HuH-7.5 (cell line): ENCODE results near the gene DNAJB1.
"Not testable (repeated sequence)": the region's sequence is repeated elsewhere in the genome, so short reads cannot be mapped to it uniquely, and the experiment has no call there.

Source experiments
- DNase-seq: peaks from one replicate; pipeline ENCODE4 v3.0.0; 2011; ENCODE audit warnings: low spot score

Gene DNAJB1

DNA sequence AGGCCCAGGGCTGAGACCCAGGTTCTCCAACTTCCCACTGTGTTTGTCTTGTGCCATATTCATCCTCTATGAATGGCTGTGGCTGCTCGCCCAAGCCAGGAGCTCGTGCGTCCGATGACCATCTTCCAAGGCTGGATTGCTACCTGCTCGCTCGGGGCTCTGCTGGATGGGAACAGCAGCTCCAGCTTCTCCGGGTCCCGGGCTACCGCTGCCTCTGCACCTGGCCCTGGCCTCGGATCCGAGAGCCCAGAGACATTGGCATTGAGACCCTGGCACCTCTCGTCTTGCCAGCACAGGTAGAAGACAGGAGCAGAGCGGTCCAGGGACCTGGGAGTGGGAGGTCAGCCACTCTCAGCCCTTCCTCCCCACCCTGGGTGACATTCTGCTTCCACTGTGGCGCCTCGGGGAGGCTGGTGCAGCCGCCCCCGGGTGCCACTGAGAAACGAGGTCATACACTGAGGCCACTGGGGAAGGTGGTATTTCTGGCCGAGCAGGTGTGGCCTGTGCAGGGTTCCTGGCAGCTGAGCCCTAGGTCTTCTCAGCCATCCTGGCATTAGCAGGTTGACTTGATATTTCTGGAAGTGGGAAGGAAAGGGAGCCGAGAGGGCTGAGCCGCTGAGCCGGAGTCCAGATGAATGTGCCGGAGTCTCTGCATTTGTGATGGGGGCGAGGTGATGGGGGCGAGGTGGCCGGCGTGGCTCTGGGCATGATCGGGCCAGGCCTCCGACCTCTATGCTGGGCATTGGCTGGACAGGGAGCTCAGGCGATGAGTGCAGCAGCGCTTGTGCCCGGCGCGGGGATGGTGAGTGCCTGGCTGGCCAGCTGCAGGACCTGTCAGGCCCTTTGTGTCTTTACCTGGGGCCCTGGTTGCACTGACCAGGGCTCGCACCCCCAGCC is 35.1 kb upstream of the DNAJB1 start:
- no peak for DNase-seq

DNA sequence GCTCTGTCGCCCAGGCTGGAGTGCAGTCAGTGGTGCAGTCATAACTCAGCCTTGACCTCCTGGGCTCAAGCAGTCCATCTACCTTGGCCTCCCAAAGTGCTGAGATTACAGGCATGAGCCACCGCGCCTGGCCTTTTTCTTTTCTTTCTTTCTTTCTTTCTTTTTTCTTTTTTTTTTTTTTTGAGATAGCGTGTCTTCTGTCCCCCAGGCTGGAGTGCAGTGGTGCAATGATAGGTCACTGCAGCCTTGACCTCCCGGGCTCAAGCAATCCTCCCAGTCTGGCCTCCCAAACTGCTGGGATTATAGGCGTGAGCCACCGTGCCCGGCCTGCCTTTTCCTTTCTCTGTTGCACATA is 33.8 kb upstream of the DNAJB1 start:
- DNase-seq = not testable (repeated sequence)

DNA sequence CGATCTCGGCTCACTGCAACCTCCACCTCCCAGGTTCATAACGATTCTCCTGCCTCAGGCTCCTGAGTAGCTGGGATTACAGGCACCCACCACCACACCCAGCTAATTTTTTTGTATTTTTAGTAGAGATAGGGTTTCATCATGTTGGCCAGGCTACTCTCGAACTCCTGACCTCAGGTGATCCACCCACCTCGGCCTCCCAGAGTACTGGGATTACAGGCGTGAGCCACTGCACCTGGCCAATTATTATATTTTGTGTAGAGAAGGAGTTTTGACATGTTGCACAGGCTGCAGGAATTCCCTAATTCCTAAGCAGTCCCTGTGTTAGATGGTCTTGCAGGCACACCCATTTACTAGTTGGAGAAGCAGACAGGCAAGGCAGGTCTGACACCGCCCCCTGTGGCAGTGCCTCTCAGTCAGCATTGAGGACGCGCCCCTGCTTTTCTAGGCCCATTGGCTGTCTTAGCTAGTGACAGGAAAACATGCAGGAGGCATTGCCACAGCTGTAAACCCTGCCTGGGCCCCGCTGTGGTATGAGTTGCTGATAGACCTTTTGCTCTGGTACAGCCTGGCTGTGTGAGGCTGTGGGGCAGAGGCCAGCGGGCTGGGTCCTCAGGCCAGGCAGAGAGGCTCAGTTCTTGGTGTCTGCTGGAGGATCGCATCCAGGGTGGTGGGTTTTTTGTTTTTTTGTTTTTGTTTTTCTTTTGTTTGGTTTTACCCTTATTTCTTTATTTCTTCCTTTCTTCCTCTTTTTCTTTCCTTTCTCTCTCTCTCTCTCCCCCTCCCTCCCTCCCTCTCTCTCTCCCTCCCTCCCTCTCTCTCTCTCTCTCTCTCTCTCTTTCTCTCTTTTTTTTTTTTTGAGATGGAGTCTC is 33.2 kb upstream of the DNAJB1 start:
- DNase-seq = peak; percentile 86

DNA sequence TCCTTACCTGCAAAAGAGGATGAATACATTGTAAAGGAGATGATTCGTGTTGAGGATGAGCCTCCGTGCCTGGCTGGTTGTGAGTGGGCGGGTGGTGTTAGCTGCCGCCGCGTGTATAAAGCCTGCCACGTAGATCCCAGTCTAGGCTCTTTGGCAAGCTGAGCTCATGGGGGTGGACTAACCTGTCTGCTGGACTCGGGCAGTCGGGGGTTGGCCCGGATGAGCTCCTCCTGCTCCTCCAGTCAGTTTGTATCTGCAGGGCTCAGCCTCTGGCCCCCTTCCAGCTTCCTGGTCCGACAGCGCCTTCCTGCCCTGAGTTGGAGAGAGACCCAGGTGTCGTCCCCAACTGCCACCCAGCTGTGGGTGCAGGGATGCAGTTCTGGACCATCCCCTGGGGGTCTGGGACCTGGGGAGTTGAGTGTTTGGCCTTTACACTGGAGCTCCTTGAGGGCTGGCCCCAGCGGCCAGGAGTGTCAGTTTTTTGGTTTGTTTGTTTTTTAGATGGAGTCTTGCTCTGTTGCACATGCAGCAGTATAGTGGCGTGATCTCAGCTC is 32.1 kb upstream of the DNAJB1 start:
- no peak for DNase-seq

DNA sequence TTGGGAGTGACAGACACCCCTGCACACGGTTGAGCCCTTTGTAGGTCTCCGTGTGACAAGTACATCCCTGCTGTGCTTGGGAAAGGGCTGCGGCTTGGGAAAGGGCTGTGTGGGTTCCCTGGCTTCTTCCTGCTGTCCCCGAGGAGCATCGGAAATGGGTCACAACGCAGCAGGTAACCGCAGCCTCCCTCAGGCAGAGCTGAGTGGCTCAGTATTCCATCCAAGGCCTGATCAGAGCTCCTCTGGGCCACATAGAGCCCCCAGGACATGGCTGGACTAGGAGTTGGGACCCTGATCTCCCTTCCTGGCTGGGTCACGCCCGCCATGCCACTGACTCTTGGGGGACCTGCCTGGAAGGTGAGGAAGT is 27.5 kb upstream of the DNAJB1 start:
- DNase-seq = no peak

DNA sequence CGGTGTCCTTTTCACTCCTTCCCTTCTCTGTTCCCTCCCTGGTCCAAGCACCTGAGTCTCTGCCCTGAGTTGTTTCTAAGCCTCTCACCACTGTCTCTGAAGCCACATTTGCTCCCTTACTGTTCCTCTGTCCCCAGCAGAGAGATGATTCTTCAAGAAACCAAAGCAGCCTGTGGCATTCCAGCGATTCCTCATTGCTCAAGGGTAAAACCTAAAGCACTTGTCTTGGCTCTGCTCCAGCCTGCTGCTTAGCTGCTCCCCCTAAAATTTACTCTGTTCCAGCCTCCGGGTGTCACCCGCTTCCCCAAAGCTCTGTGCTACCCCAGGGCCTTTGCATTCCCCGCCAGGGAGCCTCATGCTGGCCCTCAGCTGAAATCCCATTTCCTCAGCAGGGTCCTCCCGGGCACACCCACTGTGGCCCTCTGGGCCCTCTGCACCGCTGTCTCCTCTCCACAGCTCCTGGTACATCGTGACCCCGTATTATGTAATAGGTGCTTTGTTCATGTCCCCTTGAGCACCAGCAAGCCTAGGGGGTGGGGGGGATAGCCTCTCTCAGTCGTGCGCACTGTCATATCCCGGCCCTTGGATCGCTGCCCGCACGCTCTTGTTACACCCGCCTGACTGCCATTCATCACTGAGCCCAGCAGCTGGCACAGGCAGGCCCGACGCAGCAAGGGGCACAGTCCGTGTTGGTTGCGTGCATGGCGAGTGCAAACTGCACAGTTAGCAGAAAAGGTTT is 26.9 kb upstream of the DNAJB1 start:
- no peak for DNase-seq

DNA sequence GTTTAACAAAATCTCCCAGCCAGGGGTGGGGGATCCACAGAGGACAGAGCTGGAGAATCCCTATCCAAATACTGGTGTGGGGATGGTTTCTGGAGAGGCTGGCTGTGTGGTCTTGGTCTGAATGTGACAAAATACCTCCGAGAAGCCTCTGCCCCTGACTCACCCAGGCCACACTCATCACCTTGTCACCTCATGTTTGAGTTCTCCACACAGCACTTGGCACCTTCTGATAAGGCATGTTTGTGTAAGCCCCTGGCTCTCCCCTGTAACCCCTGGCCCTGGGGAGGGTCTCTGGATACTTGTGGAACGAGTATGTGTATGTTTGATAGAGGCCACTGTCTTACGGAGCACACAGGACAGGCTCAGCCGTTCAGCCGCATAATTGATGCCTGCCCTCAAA is 25.9 kb upstream of the DNAJB1 start:
- DNase-seq = no peak

DNA sequence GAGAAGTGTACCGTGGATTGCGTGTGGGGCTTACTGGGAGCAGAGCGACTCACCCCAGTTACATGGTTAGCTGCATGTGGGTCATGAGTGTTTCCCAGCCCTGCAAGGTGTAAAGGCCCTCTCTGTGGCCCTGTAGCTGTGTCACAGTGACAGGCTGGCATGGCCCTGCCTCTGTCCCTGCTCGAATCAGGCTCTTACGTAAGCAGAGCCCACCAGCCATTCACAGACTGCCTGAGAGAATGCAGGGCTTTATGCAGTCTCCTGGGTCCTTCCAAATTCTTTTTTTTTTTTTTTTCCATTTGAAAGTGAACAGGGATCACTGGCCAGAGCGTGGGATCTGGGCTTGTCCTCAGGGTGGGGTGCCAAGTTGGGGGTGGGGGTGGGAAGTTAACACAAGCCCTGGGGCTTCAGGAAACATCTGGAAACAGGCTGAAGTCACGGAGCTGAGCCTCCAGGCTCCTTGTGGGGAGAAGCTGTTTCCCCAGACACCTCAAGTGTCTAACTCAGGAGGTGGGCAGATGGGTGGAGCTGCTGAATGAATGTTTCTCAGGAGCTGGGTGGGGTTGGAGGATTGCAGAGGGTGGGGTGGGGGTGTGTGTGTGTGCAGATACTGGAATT is 24.6 kb upstream of the DNAJB1 start:
- DNase-seq = no peak

DNA sequence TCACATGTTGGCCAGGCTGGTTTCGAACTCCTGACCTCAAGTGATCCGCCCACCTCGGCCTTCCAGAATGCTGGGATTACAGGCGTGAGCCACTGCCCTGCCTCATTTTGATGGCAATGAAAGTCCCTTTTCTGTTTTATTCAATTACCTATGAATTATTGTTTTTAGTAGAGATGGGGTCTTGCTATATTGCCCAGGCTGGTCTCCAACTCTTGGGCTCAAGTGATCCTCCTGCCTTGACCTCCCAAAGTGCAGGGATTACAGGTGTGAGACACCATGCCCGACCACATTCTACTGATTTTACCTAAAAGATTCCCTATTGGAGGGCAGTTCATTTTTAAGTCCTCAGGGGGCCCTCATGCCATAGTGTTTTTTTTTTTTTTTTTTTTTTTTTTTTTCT is 23.8 kb upstream of the DNAJB1 start:
- DNase-seq = not testable (repeated sequence)

DNA sequence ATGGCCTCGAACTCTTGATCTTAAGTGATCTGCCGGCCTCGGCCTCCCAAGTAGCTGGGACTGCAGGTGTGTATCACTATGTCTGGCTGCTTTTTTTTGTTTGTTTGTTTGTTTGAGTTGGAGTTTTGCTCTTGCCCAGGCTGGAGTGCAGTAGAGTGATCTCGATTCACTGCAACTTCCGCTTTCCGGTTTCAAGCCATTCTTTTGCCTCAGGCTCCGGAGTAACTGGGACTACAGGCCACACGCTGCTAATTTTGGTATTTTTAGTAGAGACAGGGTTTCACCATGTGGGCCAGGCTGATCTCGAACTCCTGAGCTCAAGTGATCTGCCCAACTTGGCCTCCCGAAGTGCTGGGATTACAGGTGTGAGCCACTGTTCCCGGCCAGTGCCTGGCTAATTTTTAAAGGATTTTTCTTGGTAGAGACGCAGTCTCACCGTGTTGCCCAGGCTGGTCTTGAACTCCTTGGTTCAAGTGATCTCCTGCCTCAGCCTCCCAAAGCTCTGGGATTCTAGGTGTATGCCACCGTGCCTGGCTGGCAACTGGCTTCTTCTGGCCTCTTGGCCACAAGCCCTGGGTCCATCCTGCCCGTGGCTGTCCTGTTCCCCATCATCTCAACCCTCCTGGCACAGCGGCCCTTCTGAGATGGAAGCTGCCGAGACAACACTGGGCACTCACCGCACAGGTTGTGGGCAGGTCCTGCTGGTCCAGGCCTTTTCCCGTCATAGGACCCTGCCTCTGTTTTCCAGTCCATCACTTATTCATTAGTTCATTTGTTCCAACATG is 22.7 kb upstream of the DNAJB1 start:
- no peak for DNase-seq

DNA sequence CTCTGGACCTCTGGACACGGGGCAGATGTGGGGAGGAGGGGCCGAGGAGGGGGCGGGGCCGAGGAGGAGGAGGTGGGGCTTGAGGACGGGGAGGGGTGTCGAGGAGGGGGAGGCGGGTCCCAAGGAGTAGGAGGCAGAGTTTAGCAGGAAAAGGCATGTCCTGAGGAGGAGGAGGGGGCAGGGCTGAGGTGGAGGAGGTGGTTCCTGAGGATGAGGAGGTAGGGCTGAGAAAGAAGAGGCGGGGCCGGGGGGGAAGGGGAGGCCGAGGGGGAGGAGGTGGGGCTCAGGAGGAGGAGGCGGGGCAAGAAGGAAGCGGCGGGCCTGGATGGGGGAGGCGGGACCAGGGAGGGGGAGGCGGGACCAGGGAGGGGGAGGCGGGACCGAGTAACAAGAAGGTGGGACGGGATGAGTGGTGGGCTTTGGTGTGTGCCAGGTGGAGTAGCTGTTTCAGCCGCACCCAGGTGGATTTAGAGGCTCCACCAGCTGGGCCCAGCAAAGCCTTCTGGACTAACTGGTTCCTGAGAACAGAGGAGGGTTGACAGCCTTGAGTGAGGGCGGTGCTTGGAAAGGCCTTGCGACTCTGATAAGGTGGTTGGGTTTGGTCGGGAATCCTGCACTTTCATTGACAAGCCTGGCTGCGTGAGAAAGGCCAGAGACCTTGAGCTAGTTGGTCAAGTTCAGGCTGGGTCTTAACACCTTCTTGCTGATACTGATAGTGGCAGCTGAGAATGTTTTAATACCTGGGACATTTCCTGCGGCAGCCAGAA is 18.9 kb upstream of the DNAJB1 start:
- no peak for DNase-seq

DNA sequence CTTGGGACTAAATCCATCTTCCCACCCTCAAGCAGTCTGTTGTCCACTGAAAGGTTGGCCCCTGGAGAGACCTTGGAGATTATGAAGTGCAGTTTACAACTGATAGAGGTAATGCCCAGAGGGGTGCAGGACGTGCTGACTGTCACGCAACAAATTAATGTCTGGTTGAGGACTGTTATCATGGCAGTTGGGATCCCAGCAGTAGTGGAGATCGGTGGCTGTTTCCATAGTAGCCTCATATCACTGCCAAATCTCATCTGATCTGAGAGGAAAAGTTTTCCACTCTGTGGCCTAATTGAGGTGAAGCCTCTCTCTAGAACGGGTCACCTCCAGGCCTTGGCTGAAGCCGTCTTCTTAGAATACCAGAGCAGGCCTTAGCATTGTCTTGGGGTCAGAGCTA is 15.3 kb upstream of the DNAJB1 start:
- DNase-seq = no peak

DNA sequence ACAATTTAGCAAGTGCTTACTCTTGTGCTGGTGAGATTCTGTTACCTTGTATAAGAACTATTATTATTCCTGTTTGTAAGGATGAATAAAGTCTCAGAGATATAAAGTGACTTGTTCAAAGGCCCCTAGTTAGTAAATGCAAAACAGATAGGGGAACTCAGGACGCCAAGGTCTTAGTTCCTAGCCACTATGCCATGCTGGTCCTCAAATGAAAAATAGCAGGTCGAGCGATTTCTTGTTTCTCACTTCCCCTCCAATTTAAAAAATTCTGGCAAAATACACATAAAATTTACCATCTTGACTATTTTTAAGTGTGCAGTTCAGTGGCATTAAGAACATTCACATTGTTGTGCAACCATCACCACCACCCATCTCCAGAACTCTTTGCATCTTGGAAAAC is 12.3 kb upstream of the DNAJB1 start:
- DNase-seq = no peak

DNA sequence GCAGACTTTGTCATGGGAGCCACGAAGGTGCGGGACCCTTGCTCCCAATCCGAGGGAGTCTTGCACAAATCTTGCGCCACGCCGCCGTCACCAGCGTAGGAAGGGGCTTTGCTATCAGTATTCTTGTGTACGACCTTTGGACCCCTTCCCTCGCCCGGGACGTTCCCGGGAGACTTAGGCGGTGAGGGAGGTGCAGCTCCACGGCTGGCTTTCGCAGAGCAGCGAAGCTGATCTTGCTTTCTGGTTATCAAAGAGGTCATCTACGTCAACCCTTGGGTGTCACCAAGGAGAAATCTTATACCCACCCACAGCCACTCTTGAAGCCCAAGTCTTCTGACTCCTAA is 11.8 kb upstream of the DNAJB1 start:
- DNase-seq = no peak

DNA sequence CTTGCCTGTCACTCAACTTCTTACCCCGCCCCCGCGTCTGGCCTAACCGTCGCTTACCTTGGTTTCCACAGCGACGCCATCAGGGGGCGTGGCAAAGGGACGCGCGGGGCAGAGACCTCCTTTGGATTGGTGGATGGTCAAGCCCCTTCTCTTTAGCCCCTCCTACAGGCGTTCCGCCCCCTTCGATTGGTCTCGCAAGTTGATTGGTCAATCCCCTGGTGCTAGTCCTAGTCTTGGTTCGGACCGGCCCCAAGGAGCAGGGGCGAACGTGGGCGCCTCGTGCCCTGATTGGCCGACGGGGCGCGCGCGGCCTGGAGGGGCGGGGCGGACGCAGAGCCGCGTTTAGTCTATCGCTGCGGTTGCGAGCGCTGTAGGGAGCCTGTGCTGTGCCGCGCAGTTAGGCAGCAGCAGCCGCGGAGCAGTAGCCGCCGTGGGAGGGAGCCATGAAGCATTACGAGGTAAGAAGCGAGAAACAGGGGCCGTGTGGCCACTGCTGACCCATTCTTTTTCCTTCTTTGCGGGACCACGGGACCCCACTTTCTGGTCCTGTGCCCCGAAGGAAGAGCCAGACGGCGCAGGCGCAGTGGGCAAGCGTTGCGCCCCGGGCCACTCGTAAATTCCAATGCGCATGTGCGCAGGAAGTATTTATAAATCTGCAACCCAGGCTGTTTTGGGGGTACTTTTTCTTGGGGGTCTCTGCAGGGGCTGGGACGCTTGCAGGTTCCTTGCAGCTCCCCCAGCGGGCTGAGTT is 11.2 kb upstream of the DNAJB1 start, which contains the start of gene TECR:
Gene TECR, plus strand, starts transcription at position 341 of the 751 bp plus-strand sequence. Its CDS starts 103 bp downstream, at position 444.
- DNase-seq = peak; percentile 92

DNA sequence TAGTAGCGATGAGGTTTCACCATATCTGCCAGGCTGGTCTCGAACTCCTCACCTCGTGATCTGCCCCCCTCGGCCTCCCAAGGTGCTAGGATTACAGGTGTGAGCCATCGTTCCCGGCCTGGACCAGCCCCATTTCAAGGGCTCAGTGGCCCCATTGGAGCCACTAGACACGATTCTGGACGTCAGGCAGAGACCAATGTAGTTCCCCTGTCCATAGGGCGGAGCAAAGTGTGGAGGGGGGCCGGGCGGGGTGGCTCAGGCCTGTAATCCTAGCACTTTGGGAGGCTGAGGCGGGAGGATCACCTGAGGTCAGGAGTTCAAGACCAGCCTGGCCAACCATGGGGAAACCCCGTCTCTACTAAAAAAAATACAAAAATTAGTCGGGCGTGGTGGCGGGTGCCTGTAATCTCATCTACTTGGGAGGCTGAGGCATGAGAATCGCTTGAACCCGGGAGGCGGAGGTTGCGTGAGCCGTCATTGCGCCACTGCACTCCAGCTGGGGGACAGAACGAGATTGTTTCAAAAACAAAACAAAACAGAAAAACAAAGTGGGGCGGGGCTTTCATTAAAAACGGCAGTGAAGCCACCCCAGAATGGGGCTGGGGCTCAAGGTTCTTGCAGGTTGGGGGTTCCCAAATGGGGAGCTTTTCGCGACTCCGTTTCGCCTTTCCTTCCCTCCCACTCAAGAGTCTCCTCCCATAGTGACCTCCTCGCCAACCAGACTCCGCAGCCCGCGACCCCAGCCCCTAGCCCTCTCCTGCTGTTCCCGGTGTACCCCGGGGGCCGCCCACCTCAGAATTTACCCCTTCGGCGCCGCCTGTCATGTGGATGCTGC is 10.4 kb upstream of the DNAJB1 start:
- DNase-seq = no peak

DNA sequence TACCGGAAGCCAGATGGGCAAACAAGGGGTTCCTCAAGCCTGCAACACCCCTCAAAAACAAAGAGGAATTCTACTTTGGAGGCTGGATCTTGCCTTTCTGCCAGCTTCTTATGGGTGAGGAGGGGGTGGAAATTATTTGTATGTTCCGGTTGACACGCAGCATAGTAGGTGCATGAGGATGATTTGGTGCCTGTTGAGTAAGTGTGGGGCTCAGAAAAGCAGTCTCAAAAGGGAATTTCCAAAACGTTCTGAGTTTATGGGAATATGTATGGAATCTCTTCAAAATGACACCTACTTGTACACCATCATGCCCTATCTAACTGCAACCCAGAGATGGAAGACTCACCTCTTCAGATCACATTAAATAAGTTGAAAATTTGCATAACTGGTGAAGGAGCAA is 8.2 kb upstream of the DNAJB1 start:
- no peak for DNase-seq

DNA sequence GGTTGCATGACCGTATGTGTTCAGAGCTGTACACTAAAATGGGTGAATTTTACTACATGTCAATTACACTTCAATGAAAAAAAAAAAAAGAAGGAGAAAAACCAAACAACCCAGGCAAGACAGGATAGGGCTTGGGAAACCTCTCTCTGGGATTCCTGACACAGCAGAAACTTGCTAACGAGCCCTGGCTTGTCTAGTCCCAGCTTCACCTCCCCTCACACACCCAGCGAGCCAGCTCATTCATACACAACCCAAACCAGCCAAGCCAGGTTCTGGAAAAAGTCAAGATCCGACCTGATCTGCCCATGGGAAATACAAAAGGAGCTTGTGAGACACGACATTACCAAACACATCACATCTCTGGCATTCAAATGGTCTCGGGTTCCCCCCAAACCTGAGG is 7.5 kb upstream of the DNAJB1 start:
- no peak for DNase-seq

DNA sequence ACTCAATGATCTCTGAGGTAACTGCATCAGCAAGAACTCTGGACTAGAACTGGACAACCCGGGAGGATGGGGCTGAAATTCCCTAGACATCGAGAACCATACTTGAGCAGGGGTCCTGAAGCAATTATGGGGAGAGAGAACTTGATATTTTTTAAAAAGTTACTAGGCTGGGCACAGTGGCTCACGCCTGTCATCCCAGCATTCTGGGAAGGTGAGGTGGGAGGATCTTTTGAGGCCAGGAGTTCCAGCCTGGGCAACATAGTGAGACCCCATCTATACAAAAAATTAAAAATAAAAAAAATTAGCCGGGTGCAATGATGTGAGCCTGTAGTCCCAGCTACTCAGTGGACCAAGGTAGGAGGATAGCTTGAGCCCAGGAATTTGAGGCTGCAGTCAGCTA is 2.3 kb upstream of the DNAJB1 start:
- no peak for DNase-seq
